ENCODE results near the gene LRRC56.
"Not testable (repeated sequence)": the region's sequence is repeated elsewhere in the genome, so short reads cannot be mapped to it uniquely, and the experiment has no call there.

LRRC56 gene

DNA sequence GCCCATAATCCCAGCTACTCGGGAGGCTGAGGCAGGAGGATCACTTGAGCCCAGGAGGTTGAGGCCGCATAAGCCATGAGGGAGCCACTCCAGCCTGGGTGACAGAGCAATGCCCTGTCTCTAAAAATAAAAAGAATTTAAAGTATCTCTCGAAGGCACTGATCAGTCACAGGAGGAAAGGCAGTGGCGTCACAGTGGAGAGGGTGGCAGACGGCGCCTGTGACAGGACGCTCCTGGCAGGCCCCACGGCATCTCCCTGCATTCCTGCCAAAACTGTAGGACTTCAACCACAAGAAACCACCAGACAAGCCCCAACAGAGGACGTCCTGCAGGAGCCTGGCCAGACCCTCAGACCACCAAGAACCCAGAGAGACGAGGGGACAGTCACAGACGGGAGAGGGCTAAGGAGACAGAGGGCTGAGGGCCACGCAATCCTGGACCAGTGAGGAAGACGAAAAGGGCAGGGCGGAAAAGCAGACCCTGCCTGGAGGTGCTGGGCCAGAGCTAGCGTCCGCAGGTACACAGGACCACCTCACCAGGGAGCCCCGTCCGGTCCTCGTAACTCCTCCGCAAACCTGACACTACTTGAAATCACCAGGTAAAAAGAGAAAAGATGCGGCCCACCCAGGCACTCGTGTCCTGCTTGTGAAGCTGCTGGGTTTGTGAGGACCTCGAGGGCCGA, 36.2 kb upstream of the LRRC56 start:
- no peak for DNase-seq

GRCh38 chr11:501683-502287, 35.5 kb upstream of the LRRC56 start:
- no peak for DNase-seq

DNA sequence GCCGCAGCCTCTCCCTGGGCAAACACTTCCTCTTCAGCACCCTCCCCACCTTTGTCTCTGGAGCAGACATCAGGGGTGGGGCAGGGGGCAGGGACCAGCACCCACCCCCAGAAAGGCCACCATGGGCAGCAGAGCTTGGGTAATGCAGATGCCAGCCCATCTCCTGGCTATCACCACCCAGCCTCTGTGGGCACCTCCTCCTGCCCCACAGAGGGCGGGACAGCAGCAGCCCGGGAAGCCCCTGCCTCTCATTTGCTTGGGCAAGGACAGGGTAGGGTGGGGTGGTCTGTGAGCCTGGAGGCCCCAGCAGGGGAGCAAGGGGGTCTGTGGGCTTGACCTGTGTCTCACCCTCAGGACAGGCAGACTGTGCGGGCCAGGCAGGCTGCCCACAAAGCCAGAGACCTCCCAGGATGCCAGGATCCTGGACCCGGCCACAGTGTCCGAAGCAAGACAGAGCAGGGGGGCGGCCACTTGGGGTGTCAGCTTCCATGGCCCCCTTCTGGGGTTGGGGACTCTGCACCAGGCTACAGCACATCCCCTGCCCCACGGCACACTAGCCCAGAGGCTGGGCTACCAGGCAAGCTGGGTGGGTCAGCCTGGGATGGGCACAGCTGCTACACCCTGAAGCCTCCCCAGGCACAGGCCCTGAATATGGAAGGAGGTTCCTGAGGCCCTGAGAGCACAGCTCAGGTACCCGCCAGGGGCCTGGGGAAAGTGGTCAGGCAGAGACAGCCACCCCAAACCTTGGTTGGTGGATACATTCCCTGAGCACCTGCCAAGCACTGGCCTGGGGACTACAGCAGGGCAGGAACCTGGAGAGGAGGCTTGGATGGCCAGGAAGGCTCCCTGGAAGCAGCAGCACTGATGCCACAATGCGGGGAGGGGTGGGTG, 34.8 kb upstream of the LRRC56 start:
- DNase-seq: no peak

DNA sequence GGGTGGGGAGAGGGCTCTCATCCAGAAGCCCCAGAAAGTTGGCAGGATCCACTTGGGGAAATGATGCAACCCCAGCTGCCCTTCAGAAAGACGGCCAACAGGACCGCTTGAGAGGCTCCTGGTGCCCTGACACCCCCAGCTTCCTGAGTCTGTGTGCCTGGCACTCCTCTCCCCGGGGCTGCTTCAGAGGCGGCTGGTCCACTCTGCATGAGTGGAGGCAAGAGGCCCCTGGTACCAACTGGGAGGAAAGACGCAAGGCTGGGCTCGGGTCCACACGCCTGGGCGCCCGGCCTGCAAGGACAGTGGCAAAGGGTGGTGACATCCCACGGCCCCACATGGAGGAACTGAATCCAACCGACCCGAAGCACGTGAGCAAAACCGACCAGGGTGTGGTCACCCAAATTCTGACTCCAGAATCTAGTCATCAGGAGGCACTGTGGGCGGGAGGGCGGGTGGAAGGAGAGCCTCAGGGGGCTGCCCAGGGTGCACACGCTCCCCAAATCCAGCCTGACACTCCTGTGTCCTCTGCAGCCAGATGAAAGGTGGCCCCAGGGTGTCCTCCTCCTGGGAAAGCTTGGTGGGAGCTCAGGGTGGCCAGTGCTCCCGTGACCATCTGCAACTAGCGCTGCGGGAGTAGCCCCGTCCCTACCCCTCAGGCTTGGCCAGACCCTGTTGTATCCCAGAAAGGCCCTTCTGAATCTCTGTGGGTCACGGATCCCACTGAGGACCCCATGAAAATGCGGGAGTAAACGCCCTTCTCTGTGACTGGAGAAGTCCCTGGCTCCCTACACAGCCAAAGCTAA, 33.9 kb upstream of the LRRC56 start:
- DNase-seq: peak in 51 of 58 donors; percentile 14 to 93 (median 75)

- peak in 1 of 58 donors; percentile 33 for DNase-seq
These were observed 33.0 kb upstream of the LRRC56 start for GRCh38 chr11:504053-504993.

DNA sequence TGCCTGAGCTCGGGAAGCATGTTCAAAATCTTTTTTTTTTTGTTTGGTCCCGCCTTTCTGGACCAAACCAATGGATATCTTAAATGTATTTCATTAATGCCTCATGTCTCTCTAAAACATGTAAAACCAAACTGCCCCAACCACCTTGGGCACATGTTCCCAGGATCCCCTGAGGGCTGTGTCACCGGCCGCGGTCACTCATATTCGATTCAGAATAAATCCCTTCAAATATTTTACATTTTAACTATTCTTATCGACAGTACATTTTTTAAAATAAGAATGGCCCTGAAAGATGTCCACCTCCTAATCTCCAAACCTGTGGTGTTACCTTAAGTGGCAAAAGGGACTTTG, 32.4 kb upstream of the LRRC56 start:
- DNase-seq: no peak

GRCh38 chr11:506238-506994, 30.9 kb upstream of the LRRC56 start:
- DNase-seq: peak; percentile 84 to 100 (median 96)

GRCh38 chr11:506995-507726, 30.2 kb upstream of the LRRC56 start, which contains the start of gene RNH1:
RNH1 (minus strand) TSS chr11:507242; CDS start chr11:502162, 5,080 bp downstream.
- peak; percentile 84 to 100 (median 98) for DNase-seq

DNA sequence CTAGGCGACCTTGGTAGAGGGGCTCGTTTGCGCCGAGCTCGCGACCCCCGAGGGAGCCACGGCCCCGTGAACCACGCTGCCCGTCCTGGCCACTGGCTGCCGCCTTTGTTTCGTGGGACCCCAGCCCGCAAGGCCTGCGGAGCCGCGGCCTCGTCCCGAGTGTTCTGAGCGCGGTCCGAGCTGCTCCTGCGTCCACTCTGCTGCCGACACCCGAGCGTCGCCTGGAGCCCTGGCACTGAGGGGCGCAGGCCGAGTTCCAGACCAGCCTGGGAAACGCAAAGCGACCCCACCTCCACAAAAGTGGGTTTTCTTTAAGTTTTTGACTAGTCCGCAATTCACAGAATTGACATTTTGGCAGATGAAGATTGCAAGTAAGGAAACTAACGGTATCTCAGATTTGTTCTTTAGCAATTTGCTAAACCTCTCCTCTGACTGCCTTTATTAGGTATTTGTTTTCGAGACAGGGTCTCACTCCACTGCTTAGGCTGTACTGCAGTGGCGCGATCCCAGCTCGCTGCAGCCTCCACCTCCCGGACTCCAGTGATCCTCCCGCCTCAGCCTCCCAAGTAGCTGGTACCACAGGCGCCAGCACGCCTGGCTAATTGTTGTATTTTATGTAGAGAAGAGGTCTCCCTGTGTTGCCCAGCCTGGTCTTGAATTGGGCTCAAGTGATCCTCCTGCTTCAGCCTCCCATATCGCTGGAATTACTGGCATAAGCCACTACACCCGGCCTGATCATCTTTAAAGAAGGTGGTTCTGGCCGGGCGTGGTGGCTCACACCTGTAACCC, 29.4 kb upstream of the LRRC56 start:
- DNase-seq: no peak

DNA sequence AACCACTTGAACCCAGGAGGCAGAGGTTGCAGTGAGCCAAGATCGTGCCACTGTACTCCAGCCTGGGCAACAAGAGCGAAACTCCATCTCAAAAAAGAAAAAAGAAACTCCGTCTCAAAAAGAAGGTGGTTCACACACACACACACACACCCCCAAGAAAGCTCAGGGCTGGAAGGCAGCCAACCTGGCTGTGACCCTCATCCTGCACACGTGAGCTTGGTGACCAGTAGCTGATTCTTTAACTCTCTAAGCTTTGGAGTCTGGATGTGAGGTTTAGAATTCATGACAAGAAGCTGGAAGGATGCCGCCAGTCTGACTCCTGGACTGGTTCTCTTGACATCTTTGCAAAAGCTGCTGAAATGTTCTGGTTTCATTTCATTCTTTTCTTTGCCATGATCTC, 28.4 kb upstream of the LRRC56 start:
- no peak for DNase-seq

DNA sequence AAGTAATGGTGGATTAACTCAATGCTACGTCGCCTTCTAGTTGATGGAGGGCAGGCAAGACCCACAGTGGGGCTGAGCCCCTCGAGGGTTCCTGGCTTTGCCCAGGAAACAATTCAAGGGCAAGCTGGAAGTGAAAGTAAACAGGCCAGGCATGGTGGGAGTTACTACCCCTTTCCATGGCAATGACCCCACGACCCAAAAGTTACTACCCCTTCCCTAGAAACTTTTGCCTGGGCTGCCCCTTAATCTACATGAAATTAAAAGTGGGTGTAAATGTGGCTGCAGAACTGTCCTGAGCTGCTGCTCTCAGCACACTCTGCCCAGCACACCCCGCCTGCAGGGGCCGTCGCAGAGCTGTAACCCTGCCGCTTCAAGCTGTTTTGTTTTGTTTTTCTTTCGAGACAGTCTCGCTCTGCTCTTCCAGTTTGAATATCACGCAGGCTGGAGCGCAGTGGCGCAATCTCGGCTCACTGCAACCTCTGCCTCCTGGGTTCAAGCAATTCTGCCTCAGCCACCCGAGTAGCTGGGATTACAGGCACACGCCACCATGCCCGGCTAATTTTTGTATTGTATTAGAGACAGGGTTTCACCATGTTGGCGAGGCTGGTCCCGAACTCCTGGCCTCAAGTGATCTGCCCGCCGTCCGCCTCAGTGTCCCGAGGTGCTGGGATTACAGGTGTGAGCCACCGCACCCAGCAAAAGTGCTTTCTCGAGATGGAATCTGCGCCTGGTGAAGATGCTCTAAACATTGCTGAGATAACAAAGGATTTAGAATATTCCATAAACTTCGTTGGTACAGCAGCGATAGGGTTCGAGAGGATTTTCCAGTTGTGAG, 24.3 kb upstream of the LRRC56 start:
- DNase-seq: no peak

- peak in 1 of 58 donors; percentile 1 for DNase-seq
These were observed 22.7 kb upstream of the LRRC56 start for GRCh38 chr11:514606-515005.

DNA sequence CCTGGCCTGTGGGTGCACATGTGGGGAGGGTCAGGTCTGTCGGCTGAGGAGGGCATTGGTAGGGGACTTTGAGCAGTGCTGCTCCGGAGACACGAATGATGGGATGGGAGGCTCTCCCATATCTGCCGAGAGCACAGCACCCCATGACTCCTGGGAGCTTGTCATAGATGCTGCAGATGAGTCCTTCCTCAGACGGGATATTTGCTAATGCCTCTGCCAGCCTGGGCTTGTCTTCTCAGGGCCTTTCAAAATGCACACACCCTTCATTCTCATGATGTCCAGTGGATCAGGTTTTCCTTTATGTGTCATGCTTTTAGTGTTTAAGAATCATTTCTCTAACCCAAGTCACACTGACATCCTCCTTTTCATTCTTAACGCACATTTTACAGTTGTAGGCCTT, 22.2 kb upstream of the LRRC56 start:
- DNase-seq: no peak

DNA sequence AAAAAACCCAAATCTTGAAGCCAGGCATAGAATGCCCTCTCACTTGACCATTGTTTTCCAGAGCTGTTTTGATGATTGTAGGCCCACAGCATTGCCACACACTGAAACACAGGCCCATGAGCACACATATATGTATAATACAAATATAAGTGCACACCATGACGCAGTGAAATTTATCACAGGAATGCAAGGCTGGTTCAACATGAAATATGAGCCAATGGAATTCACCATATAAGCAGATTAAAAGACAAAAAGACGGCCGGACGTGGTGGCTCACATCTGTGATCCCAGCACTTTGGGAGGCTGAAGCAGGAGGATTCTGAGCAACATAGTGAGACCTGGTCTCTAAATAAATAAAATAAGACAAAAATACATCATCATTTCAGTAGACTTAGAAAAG, 20.9 kb upstream of the LRRC56 start:
- no peak for DNase-seq

DNA sequence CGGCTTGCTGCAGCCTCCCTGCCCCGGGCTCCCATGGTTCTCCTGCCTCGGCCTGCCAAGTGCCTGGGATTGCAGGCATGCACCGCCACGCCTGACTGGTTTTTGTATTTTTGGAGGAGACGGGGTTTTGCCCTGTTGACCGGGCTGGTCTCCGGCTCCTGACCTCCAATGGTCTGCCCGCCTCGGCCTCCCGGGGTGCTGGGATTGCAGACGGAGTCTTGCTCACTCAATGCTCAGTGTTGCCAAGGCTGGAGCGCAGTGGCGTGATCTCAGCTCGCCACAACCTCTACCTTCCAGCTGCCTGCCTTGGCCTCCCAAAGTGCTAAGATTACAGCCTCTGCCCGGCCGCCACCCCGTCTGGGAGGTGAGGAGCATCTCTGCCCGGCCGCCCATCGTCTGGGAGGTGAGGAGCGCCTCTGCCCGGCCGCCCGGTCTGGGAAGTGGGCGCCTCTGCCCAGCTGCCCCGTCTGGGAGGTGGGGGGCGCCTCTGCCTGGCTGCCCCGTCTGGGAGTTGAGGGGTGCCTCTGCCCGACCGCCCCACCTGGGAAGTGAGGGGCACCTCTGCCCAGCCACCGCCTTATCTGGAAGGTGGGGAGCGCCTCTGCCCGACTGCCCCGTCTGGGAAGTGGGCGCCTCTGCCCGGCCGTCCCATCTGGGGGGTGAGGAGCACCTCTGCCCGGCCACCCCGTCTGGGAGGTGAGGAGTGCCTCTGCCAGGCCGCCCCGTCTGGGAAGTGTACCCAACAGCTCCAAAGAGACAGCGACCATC, 20.2 kb upstream of the LRRC56 start:
- not testable (repeated sequence) for DNase-seq
